HG03025 (cell line): ENCODE measurements around the gene FOLR1.

Source experiments
- ATAC-seq: cut with Tn5 transposase; IDR thresholded peaks from one replicate; pipeline ENCODE4 v1.9.1; 2021; ENCODE audit warnings: mild to moderate bottlenecking, moderate library complexity; ENCODE audit not compliant: unreplicated experiment, low FRiP score

Gene FOLR1

GRCh38 chr11:72233773-72234513, 42.0 kb downstream of the FOLR1 start:
- ATAC-seq: no peak

- ATAC-seq: no peak
Measured at GRCh38 chr11:72234514-72234830, 42.5 kb downstream of the FOLR1 start.

- no peak for ATAC-seq
Measured at GRCh38 chr11:72234920-72235319, 43.0 kb downstream of the FOLR1 start.

- no peak for ATAC-seq
Measured at GRCh38 chr11:72235351-72236057, 43.6 kb downstream of the FOLR1 start.

GRCh38 chr11:72236083-72236697, 44.2 kb downstream of the FOLR1 start:
- no peak for ATAC-seq

- no peak for ATAC-seq
Measured at GRCh38 chr11:72236774-72237111, 44.8 kb downstream of the FOLR1 start.

GRCh38 chr11:72237112-72237931, 45.4 kb downstream of the FOLR1 start:
- no peak for ATAC-seq

- ATAC-seq: no peak
Measured at GRCh38 chr11:72238040-72238450, 46.1 kb downstream of the FOLR1 start.

- no peak for ATAC-seq
Measured at GRCh38 chr11:72238492-72239312, 46.8 kb downstream of the FOLR1 start.

GRCh38 chr11:72239313-72239848, 47.4 kb downstream of the FOLR1 start:
- no peak for ATAC-seq

GRCh38 chr11:72239849-72240460, 48.0 kb downstream of the FOLR1 start:
- no peak for ATAC-seq

- no peak for ATAC-seq
Measured at GRCh38 chr11:72240461-72241290, 48.7 kb downstream of the FOLR1 start.

- no peak for ATAC-seq
Measured at GRCh38 chr11:72241291-72241781, 49.4 kb downstream of the FOLR1 start.

GRCh38 chr11:72242141-72242540, 50.2 kb downstream of the FOLR1 start:
- ATAC-seq: no peak

GRCh38 chr11:72243173-72244059, 51.5 kb downstream of the FOLR1 start:
- no peak for ATAC-seq

GRCh38 chr11:72244060-72244360, 52.1 kb downstream of the FOLR1 start, which contains the start of gene PHOX2A:
PHOX2A (minus strand) TSS chr11:72244176; CDS start chr11:72244004, 172 bp downstream.
- no peak for ATAC-seq
